ENCODE data around the gene CD4.
"Not testable (repeated sequence)": the region's sequence is repeated elsewhere in the genome, so short reads cannot be mapped to it uniquely, and the experiment has no call there.

CD4 gene

GRCh38 chr12:6868211-6869048, 79.1 kb downstream of the CD4 start:
- DNase-seq (ENCODE audit: low read depth in 3 of 3): no peak

- peak; percentile 71 to 77 (median 77) for DNase-seq (ENCODE audit: low read depth in 3 of 3)
Measured at GRCh38 chr12:6869049-6870021, 80.0 kb downstream of the CD4 start.

GRCh38 chr12:6870304-6870703, 81.0 kb downstream of the CD4 start:
- not testable (repeated sequence) for DNase-seq (ENCODE audit: low read depth in 3 of 3)

All from stimulated activated CD4-positive, alpha-beta T cell treated with anti-CD3 and anti-CD28 coated beads, TNF-alpha, amount 100 ng/mL, for 48 hours (primary cell).